MM.1S (cell line): Measurements from ENCODE around the gene CALM1.

Experiments used
- EZH2 ChIP-seq: fragments of 300-600 bp; sonication (generic); optimal IDR thresholded peaks from 2 replicates; pipeline ENCODE3; 2017; ENCODE audit warnings: low read depth, mild to moderate bottlenecking, antibody characterized with exemption, low read length, mixed read lengths
- EZH2phosphoT487 ChIP-seq: fragments of 300-600 bp; sonication (generic); IDR thresholded peaks from 2 replicates; pipeline ENCODE4 v1.6.1; 2018; ENCODE audit warnings: antibody characterized with exemption, low read length
- TF ChIP-seq, protein P1 (sequence below): fragments of 300-600 bp; sonication (generic); IDR thresholded peaks from 2 replicates; pipeline ENCODE4 v1.5.1; 2016; ENCODE audit warnings: antibody characterized with exemption, low read length, mixed read lengths

DNA sequence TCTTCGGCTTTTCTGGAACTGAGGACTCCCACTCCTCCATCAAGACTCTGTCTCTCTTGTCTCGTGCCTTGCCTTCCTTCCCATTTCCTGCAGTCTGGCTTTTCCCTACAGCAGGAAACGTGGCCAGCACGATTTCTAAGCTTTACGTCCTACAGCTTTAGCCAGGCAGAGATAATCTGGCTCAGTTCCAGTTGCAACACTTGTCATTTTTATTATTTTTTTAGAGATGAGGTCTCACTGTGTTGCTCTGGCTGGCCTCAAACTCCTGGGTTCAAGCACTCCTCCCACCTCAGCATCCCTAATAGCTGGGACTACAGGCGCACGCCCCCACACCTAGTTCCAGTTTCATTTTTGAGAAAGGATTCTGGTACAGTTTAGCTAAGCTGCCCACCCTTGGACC lies 19.9 kb downstream of the CALM1 start:
- TF ChIP-seq, protein P1, sequence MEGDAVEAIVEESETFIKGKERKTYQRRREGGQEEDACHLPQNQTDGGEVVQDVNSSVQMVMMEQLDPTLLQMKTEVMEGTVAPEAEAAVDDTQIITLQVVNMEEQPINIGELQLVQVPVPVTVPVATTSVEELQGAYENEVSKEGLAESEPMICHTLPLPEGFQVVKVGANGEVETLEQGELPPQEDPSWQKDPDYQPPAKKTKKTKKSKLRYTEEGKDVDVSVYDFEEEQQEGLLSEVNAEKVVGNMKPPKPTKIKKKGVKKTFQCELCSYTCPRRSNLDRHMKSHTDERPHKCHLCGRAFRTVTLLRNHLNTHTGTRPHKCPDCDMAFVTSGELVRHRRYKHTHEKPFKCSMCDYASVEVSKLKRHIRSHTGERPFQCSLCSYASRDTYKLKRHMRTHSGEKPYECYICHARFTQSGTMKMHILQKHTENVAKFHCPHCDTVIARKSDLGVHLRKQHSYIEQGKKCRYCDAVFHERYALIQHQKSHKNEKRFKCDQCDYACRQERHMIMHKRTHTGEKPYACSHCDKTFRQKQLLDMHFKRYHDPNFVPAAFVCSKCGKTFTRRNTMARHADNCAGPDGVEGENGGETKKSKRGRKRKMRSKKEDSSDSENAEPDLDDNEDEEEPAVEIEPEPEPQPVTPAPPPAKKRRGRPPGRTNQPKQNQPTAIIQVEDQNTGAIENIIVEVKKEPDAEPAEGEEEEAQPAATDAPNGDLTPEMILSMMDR: no peak
- TF ChIP-seq EZH2phosphoT487 (no peak), EZH2 (no peak)
